Hair follicle dermal papilla cell (primary cell): ENCODE data around the gene LIPA. TPM values are rescaled to one million over a fixed set of nuclear protein-coding genes. Genes with fewer than 3 reads are reported as not detected.

Experiments used
- total RNA-seq: library from RNA; depleted of rRNA; stranded (reverse); fragments of >200 nt; gene quantifications from 2 replicates; pipeline ENCODE4 v1.2.3, GENCODE V29; 2012

The LIPA gene
- 94.3 and 121 TPM in 2 replicates for total RNA-seq

DNA sequence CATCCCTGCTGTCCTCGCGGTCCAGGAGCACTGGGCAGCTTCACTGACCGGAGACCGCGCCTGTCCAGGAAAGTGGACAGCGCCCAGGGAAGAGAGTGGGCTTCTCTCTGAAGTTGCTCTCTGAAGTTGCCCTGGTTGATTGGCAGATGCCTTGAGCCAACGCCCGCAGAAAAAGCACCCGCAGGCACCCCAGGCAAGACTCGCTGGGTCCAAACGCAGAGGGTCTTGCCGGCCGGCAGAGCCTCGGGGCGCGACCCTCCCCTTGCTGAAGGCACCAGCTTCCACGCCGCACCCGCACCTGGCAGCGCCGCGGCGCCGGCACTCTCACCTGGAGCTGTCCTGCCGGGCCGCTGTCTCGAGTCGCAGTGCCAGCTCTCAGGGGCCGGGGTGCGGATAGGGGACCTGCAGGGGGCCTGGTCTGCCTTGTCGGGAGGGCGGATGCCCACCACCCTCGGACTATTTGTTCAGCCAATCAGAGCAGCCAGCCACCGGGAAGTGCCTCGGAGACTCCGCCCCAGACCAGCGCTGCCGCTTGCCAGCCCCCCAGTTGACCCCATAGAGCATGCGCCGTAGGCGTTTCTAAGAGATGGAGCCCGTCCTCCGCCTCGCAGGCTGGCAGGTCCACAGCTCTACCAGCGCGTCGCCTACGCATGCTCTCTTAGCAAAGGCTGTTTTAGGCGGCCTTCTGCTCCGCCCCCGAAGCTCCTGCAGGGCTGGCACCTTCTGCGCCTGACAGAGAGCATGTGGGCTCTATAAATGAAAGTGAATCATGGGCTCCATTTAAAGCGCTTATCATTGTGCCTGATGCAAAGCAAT, at the start of gene LIPA:
TSS of gene LIPA (minus strand) at position 367 of the 816 bp plus-strand sequence. CDS start 4,127 bp downstream, outside the sequence.

DNA sequence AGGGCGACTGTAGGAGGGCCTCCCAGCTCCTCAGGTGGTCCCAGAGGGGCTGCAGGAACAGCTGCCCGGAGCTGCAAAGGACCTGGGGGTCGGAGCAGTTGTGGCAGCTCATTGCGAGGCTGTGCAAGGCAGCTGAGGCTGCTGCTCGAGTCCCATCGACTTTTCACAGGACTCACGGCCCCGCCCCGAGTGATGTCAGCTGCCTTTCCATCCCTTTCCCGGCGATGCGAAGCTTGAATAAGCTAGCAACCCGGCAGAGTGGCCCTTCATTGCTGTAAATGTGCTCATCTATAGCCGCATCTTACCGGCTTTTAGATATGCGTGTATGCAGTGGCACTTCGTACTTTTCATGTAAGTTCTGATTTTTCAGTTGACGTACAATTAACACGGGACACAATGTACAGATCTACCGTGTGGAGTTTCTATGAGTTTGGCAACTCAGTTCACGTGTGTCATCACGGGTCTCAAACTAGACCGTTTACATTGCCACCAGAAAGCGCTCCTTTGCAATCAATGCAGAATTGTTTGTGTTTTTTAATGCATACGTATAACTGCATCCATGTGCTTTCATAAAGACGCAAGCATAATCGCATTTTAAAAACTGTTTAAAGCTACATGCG, 44.3 kb downstream of the LIPA start, which contains the start of gene CH25H:
TSS of gene CH25H (minus strand) at position 137 of the 620 bp plus-strand sequence. CDS start at position 112, 25 bp downstream.

Other genes starting within 250 kb of the LIPA start
- 48.0 and 83.4 TPM in 2 replicates for gene CH25H, start 44.5 kb downstream of the LIPA start, total RNA-seq
- 10.9 and 11.9 TPM in 2 replicates for gene IFIT2, start 50.3 kb upstream of the LIPA start, total RNA-seq
- 59.5 and 59.7 TPM in 2 replicates for gene IFIT3, start 76.2 kb upstream of the LIPA start, total RNA-seq
- gene IFIT1B, start 126.3 kb upstream of the LIPA start, total RNA-seq: under 0.01 TPM in 1 of 2 replicates, not detected in the other
- gene IFIT1, start 140.8 kb upstream of the LIPA start, total RNA-seq: 35.3 and 36.5 TPM in 2 replicates
- 50.6 and 54.8 TPM in 2 replicates for gene IFIT5, start 162.8 kb upstream of the LIPA start, total RNA-seq